Hematopoietic multipotent progenitor cell treated with erythropoietin and hydrocortisone succinate and interleukin-3 and kit ligand, for 17 days (in vitro differentiated cells): ENCODE data around the gene ICAM5.
A peak's percentile ranks its signal among the peaks of the same experiment; 100 is the strongest.
"Not testable (repeated sequence)": the region's sequence is repeated elsewhere in the genome, so short reads cannot be mapped to it uniquely, and the experiment has no call there.

Source experiments
- DNase-seq: peaks from one replicate; pipeline ENCODE4 v3.0.0-alpha.2; 2015; ENCODE audit warnings: low spot score

ICAM5 gene, protein sequence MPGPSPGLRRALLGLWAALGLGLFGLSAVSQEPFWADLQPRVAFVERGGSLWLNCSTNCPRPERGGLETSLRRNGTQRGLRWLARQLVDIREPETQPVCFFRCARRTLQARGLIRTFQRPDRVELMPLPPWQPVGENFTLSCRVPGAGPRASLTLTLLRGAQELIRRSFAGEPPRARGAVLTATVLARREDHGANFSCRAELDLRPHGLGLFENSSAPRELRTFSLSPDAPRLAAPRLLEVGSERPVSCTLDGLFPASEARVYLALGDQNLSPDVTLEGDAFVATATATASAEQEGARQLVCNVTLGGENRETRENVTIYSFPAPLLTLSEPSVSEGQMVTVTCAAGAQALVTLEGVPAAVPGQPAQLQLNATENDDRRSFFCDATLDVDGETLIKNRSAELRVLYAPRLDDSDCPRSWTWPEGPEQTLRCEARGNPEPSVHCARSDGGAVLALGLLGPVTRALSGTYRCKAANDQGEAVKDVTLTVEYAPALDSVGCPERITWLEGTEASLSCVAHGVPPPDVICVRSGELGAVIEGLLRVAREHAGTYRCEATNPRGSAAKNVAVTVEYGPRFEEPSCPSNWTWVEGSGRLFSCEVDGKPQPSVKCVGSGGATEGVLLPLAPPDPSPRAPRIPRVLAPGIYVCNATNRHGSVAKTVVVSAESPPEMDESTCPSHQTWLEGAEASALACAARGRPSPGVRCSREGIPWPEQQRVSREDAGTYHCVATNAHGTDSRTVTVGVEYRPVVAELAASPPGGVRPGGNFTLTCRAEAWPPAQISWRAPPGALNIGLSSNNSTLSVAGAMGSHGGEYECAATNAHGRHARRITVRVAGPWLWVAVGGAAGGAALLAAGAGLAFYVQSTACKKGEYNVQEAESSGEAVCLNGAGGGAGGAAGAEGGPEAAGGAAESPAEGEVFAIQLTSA

DNA sequence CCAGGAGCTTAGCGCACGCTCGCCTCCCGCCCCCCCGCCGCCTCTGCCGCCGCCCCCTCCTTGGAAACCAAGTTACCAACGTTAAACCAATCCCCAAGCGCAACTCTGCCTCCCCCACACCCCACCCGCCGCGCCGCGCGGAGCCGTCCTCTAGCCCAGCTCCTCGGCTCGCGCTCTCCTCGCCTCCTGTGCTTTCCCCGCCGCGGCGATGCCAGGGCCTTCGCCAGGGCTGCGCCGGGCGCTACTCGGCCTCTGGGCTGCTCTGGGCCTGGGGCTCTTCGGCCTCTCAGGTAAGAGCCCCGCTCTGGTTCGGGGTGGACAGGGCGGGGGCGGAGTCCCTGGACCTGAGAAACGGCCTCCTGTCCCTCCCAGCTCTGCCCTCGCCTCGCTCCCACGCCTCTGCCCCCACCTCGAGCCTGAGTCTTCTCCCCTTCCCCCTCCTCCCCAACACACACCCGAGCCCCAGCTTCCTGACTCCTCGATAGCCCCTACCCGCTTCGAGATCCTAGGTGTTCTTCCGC is at the start of gene ICAM5:
ICAM5 (plus strand) TSS at position 117 of the 521 bp plus-strand sequence; CDS start at position 209, 92 bp downstream.
- no peak for DNase-seq

GRCh38 chr19:10241826-10242449 is 47.8 kb upstream of the ICAM5 start:
- DNase-seq = not testable (repeated sequence)

DNA sequence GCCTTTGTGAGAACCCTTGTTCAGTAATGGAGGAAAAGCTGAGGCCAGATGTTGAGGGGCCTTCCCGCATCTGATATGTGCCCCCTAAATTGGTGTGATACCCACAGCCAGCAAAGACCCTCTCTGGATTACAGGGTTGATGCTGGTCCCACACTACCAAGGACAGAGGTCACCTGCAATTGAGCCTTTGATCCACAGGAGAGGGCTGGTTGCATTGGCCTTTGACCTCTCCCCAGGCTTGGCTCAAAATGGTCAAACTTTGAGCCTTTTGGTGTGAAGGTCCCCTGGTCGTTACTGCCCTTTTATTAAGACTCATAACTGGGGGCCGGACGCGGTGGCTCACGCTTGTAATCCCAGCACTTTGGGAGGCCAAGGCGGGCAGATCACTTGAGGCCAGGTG is 46.1 kb upstream of the ICAM5 start:
- no peak for DNase-seq

GRCh38 chr19:10245189-10245939 is 44.4 kb upstream of the ICAM5 start:
- DNase-seq = no peak

DNA sequence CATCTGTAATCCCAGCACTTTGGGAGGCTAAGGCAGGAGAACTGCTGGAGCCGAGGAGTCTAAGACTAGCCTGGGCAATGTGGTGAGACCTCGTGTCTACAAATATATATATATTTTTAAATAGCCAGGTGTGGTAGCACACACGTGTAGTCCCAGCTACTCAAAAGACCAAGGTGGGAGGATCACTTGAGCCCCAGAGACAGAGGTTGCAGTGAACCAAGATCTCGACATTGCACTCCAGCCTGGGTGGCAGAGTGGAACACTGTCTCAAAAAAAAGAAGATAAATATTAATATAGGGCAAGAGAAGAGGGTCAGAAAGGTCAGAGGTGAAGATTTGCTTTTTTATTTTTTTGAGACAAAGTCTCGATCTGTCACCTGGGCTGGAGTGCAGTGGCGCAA is 43.2 kb upstream of the ICAM5 start:
- DNase-seq = no peak

DNA sequence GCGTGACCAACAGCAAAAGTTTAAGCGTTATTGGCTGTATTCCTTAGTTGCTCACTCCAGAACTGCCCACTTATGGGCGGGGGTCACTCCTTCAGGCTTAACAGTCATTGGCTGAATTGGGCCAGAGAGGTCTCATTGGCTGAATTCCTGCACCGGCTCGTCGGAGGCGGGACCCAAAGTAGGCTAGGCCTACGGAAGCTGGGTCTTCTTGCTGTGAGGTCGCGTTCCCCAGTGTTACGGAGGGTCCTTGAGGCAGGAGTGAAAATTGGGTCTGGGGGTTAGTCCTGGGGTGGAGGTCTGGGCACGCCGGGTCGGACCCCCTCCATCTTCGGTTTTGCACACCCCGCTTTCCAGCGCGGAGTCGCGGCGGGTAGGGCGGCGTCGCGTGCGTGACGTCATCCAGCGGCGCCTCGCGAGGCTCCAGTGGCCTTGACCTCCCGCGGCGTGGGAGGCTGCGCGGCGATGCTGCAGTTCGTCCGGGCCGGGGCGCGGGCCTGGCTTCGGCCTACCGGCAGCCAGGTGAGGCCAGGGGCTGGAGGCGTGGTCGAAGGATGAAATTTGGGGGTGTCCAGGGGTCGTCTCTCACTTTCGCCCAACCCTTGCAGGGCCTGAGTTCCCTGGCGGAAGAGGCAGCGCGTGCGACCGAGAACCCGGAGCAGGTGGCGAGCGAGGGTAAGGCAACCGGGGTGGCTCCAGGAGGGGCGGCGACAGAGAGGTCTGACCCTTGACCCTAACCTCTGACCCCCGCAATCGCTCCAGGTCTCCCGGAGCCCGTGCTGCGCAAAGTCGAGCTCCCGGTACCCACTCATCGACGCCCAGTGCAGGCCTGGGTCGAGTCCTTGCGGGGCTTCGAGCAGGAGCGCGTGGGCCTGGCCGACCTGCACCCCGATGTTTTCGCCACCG is 37.7 kb upstream of the ICAM5 start, which contains the start of gene MRPL4:
MRPL4 (plus strand) TSS at position 423 of the 903 bp plus-strand sequence; CDS start at position 463, 40 bp downstream.
- peak; percentile 98 for DNase-seq

DNA sequence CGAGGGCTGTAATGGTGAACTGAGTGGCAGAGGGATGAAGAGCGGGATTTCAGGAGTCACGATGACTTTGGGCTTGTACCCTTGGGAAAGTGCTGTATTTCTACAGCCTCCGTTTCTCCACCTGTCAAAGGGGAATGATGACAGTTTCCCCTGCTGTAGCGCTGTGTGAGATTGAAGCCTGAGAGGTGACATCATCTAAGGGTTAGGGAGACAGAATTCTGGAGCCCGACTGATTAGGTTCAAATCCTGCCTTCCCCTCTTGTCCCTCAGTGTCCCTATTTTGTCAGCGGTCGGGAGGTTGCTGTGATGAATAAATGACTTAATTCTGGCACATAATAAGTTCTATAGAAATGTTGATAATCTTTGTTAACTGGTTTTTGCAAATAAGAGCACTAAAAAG is 37.0 kb upstream of the ICAM5 start:
- DNase-seq = no peak

DNA sequence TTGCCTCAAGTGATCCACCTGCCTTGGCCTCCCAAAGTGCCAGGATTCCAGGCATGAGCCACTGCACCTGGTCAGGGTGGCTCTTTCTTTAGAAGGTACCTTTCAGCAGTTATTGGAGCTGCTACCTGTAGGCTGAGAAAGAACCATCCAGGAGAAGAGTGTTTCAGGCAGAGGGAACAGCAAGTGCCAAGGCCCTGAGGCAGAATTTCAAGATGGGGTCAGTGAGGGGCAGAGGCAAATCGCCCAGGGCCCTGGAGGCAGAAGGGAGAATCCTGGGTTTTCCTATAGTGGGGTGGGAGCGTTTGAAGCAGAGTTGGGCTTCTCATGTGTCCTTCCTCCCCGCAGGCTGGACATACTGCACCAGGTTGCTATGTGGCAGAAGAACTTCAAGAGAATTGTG is 35.5 kb upstream of the ICAM5 start:
- no peak for DNase-seq

DNA sequence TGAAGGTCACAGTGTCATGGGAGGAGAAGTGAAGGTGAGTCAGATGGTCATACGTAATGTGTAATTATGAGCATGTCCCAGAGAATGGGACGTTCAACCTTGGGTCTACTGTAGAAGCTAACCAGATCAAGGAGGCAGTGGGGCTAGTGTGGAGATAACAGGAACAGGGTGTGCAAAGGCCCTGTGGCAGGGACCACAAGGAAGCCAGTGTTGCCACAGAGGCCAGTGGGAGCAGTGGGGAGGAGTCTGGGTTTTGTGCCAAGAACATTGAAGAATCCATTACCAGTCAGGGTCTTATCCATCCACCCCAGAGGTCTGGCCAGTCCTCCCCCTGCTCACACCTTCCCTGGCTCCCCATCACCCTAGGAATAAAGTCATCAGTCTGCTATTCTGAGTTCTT is 34.4 kb upstream of the ICAM5 start:
- no peak for DNase-seq

DNA sequence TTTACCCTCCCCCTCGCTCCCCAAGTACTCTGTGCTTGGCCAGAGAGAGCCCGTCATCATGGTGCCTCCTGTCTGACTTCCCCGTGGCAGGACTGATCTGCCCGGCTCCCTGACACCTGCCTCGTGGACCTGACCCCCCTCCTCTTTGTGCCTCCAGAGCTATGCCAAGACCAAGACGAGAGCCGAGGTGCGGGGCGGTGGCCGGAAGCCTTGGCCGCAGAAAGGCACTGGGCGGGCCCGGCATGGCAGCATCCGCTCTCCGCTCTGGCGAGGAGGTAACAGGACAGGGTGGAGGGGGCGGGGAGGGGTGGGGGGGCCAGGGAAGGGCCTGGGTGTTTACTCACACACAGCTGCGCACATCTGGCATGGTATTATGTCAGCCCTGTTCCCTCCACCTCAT is 33.2 kb upstream of the ICAM5 start:
- no peak for DNase-seq

DNA sequence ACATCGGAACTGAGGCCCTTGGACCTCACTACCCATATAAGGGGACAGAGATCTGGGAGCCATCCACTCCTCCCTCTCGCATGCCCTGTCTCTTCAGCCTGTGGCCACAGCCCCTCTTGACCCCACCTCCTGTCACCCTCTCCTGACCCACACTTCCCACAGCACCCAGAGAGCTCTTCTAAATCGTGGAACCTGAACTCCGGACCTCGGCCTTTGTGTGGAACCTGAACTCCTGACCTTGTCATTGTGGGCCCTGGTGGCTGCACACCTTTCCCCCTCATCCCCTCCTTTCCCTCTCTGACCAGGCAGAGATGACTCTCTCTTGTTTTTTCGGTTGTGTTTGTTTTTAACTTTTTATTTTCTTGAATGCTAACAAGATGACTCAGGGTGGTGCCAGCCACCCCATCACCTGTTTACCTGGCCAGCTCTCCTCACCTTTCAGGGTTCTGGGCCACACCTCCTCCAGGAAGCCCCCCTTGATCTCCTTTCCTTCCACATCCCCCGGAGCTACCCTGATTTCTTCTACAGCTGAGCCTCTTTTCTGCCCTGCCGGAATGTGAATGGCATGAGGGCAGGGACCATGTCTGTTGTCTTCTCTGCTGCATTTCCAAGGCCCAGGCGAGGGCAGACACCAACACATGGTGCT is 32.7 kb upstream of the ICAM5 start:
- no peak for DNase-seq

DNA sequence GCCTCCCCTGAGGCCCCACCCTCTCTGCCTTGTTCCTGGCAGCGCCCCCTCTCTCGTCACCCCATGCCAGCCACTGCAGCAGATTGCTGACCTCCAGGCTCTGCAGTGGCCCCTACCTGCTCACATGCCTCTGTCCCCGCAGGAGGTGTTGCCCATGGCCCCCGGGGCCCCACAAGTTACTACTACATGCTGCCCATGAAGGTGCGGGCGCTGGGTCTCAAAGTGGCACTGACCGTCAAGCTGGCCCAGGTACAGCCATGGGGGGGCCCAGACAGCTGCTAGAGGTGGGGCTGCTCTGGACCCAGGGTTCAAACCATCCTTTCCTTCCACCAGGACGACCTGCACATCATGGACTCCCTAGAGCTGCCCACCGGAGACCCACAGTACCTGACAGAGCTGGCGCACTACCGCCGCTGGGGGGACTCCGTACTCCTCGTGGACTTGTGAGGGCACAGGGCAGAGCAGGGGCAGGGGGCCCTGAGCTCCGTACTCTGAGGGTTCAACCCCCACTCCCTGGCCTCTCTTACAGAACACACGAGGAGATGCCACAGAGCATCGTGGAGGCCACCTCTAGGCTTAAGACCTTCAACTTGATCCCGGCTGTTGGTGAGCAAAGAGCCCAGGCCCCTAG is 31.6 kb upstream of the ICAM5 start:
- DNase-seq = no peak

- peak; percentile 88 for DNase-seq
Measured at GRCh38 chr19:10259162-10259905, 30.4 kb upstream of the ICAM5 start.

- no peak for DNase-seq
Measured at GRCh38 chr19:10260141-10260584, 29.6 kb upstream of the ICAM5 start.

DNA sequence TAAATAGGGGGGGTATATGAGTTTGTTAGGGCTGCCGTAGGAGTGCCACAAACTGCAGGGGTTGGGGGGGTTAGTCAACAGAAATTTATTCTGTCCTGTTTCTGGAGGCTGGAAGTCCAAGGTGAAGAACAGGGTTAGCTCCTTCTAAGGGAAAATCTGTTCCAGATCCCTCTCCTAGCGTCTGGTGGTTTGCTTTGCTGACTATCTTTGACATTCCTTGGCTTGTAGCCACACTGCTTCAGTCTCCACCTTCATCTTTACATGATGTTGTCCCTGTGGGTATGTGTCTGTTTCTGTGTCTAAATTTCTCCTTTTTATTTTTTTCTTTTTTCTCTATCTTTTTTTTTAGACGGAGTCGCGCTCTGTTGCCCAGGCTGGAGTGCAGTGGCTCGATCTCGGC is 27.0 kb upstream of the ICAM5 start:
- DNase-seq = no peak

GRCh38 chr19:10266706-10267105 is 23.0 kb upstream of the ICAM5 start:
- no peak for DNase-seq

GRCh38 chr19:10268071-10268470 is 21.7 kb upstream of the ICAM5 start:
- DNase-seq = no peak

GRCh38 chr19:10269333-10270179 is 20.2 kb upstream of the ICAM5 start:
- peak; percentile 87 for DNase-seq
